Activated CD8-positive, alpha-beta memory T cell treated with anti-CD3 and anti-CD28 coated beads for 36 hours (primary cell): ENCODE data around the gene NOTCH1. TPM values are rescaled to one million over a fixed set of nuclear protein-coding genes. Genes with fewer than 3 reads are reported as not detected.

Source experiments
- CTCF ChIA-PET: fragments of 350-600 bp; sonication (Branson Sonifier 250); formaldehyde crosslinking; loops from one replicate; lab custom pipeline; 2021; ENCODE audit warnings: antibody characterized with exemption; lab: Charles Lee
- POLR2A ChIA-PET: fragments of 350-600 bp; sonication (Branson Sonifier 250); formaldehyde crosslinking; loops from one replicate; lab custom pipeline; 2021; ENCODE audit warnings: antibody characterized with exemption; lab: Charles Lee
- total RNA-seq, 2 experiments: library from RNA; stranded (reverse); gene quantifications; one replicate each; pipeline ENCODE4 v1.2.3, GENCODE V29; 2021

NOTCH1 gene
- total RNA-seq: 10 to 100 TPM; 69.5 to 71.4 TPM

GRCh38 chr9:136545965-136546696 lies at the start of gene NOTCH1:
Gene NOTCH1 (minus strand): TSS chr9:136546048. CDS start chr9:136545786, 262 bp downstream.
- ChIA-PET POLR2A (interaction anchor here (0.8 to 1.3 kb wide), 2 partner anchors 13 to 143 kb away, joined by 3 to 6 read pairs; no protein-coding TSS in a partner anchor), CTCF (no interaction called here)

- CTCF ChIA-PET: no interaction called here
- POLR2A ChIA-PET: no interaction called here
Measured at GRCh38 chr9:136594492-136594891, 48.6 kb upstream of the NOTCH1 start.

- ChIA-PET POLR2A (no interaction called here), CTCF (interaction anchor here (0.6 kb wide), 1 partner anchor 14 kb away, joined by 3 read pairs; no protein-coding TSS in a partner anchor)
Measured at GRCh38 chr9:136593581-136593980, 47.7 kb upstream of the NOTCH1 start.

- POLR2A ChIA-PET: no interaction called here
- CTCF ChIA-PET: no interaction called here
Measured at GRCh38 chr9:136592666-136593065, 46.8 kb upstream of the NOTCH1 start.

GRCh38 chr9:136590821-136591752 lies 45.2 kb upstream of the NOTCH1 start:
- ChIA-PET POLR2A (no interaction called here), CTCF (no interaction called here)

GRCh38 chr9:136589766-136590763 lies 44.2 kb upstream of the NOTCH1 start:
- CTCF ChIA-PET: no interaction called here
- POLR2A ChIA-PET: no interaction called here

DNA sequence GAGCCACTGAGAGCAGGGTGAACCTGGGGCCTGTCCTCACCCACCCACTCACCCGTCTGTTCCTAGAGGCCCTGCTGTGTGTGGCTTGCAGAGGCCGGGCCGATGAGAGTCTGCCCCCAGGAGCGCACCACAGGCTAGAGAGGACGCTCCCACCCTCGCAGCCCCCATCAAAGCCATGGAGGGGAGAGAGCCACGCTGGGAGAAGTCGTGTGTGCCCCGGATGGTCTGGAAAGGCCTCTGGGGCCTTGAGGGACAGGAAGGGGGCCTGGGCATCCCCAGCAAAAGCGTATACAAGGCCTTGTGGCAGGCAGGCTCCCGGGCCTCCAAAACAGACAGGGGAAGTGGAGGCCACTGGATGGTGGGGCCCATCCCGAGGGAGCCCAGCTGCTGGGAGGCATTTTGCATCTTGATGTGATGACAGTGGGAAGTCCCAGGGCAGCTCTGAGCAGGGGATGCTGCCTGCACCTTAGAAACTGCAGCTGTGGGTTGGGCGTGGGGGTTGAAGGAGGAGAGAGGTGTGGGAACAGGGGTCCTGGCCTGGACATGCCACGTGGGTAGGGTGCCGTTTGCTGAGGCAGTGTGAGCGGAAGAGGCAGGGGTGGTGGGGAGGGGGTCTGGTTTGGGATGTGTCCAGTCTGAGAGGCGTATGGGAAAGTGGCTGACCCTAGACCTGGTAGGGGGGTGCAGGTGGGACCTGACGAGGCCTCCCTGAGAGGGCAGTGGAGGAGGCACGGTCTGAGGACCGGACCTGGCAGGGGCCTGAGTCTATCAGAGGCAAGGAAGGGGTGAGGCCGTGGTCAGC lies 43.0 kb upstream of the NOTCH1 start:
- ChIA-PET POLR2A (interaction anchor here (0.6 kb wide), 2 partner anchors 124 to 139 kb away, joined by 3 to 6 read pairs; no protein-coding TSS in a partner anchor), CTCF (no interaction called here)

GRCh38 chr9:136587944-136588662 lies 42.3 kb upstream of the NOTCH1 start:
- CTCF ChIA-PET: no interaction called here
- POLR2A ChIA-PET: interaction anchor here (0.6 kb wide), 2 partner anchors 124 to 140 kb away, joined by 3 to 6 read pairs; no protein-coding TSS in a partner anchor

DNA sequence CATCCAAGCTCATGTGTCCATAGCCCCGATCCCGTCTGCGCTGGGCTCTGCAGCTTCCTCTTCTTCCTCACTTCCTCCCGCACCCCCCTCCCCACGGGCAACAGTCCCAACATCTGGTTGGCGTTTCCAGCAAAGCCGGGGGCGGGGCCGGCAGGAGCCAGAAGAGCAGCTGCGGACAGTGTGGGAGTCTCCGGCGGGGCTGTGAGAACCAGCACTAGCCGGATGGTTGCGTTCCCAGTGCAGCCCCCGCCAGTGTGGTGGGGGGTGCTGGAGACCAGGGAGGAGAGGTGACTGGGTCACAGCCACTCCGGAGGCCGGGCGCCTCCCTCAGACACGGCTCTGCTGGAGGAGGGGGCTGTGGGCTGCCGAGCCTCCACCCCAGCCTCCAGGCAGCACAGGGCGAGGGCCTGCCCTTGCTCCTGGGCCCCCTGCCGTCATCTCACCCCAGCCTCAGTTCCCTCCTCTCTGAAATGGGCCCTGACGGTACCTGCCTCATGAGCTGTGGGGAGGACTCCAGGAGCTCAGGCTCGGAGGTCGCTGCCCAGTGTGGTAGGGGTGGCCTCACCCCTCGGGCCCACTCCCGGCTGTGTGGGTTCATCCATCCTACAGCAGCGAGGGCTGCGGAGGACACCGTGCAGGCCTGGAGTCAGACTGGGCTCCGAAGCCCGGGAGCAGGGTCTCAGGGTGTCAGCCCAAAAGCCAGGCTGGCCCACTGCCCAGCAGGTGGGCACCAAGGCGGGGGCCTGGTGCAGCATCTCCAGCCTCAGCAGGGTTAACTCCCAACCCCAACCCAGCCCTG lies 41.5 kb upstream of the NOTCH1 start:
- CTCF ChIA-PET: no interaction called here
- POLR2A ChIA-PET: no interaction called here

- POLR2A ChIA-PET: no interaction called here
- CTCF ChIA-PET: no interaction called here
Measured at GRCh38 chr9:136586391-136586953, 40.6 kb upstream of the NOTCH1 start.

DNA sequence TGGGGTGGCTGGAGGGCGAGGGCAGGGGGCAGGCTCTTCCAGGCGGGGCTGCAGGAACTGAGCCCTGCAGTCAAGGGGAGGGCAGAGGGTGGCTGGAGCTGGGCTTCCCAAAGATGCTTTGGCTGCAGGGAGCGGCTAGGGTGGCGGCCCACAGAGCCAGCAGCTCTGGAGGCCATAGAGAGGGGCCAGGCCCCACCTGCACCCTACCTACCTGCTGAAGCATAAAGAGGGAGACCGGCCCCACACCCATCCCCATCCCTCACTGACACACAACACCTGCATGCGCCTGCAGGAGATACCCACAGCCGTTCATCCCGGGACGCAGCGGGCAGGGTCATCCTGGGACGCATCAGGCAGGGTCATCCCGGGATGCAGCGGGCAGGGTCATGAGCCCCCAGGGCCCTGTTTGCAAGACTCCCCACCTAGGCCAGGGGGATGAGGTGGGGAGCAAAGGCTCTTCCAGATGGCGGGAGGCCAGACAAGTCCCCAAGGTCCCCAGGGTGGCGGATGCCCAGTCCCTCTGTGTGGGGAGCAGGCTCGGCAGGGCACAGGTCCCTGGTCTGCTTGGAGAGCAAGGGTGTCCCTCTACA lies 39.8 kb upstream of the NOTCH1 start:
- POLR2A ChIA-PET: interaction anchor here (0.6 kb wide), 1 partner anchor 97 kb away, joined by 4 read pairs; no protein-coding TSS in a partner anchor
- CTCF ChIA-PET: no interaction called here

- CTCF ChIA-PET: no interaction called here
- POLR2A ChIA-PET: no interaction called here
Measured at GRCh38 chr9:136584934-136585333, 39.1 kb upstream of the NOTCH1 start.

- ChIA-PET POLR2A (no interaction called here), CTCF (no interaction called here)
Measured at GRCh38 chr9:136584401-136584932, 38.6 kb upstream of the NOTCH1 start.

- ChIA-PET CTCF (no interaction called here), POLR2A (no interaction called here)
Measured at GRCh38 chr9:136582977-136583735, 37.3 kb upstream of the NOTCH1 start.
